Measurements from ENCODE around the gene DGKD.
"Not testable (repeated sequence)": the region's sequence is repeated elsewhere in the genome, so short reads cannot be mapped to it uniquely, and the experiment has no call there.

Gene DGKD

GRCh38 chr2:233365861-233366520 lies 11.7 kb downstream of the DGKD start:
- no peak for DNase-seq

GRCh38 chr2:233367586-233367985 lies 13.3 kb downstream of the DGKD start:
- DNase-seq, result no peak

- no peak for DNase-seq
These were observed 14.5 kb downstream of the DGKD start for GRCh38 chr2:233368756-233369155.

- DNase-seq, result no peak
These were observed 15.2 kb downstream of the DGKD start for GRCh38 chr2:233369462-233369861.

- DNase-seq, result no peak
These were observed 15.8 kb downstream of the DGKD start for GRCh38 chr2:233369897-233370685.

- no peak for DNase-seq
These were observed 17.3 kb downstream of the DGKD start for GRCh38 chr2:233371641-233372040.

- no peak for DNase-seq
These were observed 18.6 kb downstream of the DGKD start for GRCh38 chr2:233372855-233373254.

- no peak for DNase-seq
These were observed 19.0 kb downstream of the DGKD start for GRCh38 chr2:233373316-233373715.

- not testable (repeated sequence) for DNase-seq
These were observed 20.5 kb downstream of the DGKD start for GRCh38 chr2:233374776-233375175.

GRCh38 chr2:233375490-233376314 lies 21.4 kb downstream of the DGKD start:
- DNase-seq, result no peak

GRCh38 chr2:233379034-233379433 lies 24.7 kb downstream of the DGKD start:
- no peak for DNase-seq

- DNase-seq, result no peak
These were observed 25.1 kb downstream of the DGKD start for GRCh38 chr2:233379441-233379840.

- peak; percentile 52 for DNase-seq
These were observed 26.0 kb downstream of the DGKD start for GRCh38 chr2:233380132-233380895.

- no peak for DNase-seq
These were observed 26.8 kb downstream of the DGKD start for GRCh38 chr2:233380995-233381637.

- no peak for DNase-seq
These were observed 27.3 kb downstream of the DGKD start for GRCh38 chr2:233381638-233381995.

- no peak for DNase-seq
These were observed 29.7 kb downstream of the DGKD start for GRCh38 chr2:233384015-233384414.

GRCh38 chr2:233384811-233385488 lies 30.7 kb downstream of the DGKD start:
- no peak for DNase-seq

- peak; percentile 43 for DNase-seq
These were observed 31.3 kb downstream of the DGKD start for GRCh38 chr2:233385489-233386044.

GRCh38 chr2:233386382-233387041 lies 32.2 kb downstream of the DGKD start:
- DNase-seq, result no peak

- DNase-seq, result no peak
These were observed 32.9 kb downstream of the DGKD start for GRCh38 chr2:233387225-233387624.
